ENCODE measurements around the gene TACC2.
"Not testable (repeated sequence)": the region's sequence is repeated elsewhere in the genome, so short reads cannot be mapped to it uniquely, and the experiment has no call there.

TACC2 gene

GRCh38 chr10:122057841-122058413 lies 69.0 kb downstream of the TACC2 start:
- no peak for DNase-seq (ENCODE audit: low read depth in 2 of 2)

- no peak for DNase-seq (ENCODE audit: low read depth in 2 of 2)
These were observed 71.3 kb downstream of the TACC2 start for GRCh38 chr10:122060250-122060649.

DNA sequence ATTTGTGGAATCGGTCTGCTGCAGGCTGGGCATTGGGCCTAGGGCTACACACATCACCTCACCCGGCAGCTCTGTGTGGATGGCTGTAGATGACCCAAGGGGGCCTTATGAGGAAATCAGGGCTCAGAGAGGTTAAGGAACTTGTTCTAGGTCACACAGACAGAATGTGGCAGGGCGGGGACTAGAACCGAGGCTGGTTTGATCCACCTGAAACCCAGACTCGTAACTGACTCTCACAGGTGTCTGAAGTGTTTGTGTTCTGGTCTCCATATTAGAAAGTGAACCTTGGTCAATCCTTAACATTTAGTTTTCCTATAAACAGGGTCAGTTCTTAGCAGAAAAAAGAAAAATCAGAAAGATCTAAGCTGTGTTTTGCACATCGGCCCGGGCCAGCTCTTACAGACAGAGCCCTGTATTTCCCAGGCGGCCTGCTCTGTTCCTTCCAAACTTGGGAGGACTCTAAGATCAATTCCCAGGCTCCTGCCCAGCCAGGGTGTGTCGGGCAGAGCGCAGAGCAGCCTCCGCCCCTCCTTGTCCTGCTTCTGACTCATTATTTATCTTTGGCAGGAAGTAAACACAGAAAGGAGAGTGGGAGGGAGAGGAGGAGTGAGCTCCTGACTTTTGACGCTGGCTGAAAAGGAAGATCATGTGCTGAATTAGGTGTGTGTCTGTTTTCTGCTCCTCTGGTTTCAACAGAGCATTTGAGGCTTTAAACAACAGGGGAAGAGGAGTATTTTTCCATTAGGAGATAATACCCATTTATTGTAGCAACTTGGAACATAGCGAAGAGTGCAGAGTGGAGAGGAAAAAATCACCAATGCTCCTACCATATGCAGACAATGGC lies 74.1 kb downstream of the TACC2 start:
- no peak for DNase-seq (ENCODE audit: low read depth in 2 of 2)

- DNase-seq (ENCODE audit: low read depth in 2 of 2), result not testable (repeated sequence)
These were observed 77.5 kb downstream of the TACC2 start for GRCh38 chr10:122066337-122066939.

GRCh38 chr10:122068844-122069243 lies 79.9 kb downstream of the TACC2 start:
- DNase-seq (ENCODE audit: low read depth in 2 of 2), result no peak

DNA sequence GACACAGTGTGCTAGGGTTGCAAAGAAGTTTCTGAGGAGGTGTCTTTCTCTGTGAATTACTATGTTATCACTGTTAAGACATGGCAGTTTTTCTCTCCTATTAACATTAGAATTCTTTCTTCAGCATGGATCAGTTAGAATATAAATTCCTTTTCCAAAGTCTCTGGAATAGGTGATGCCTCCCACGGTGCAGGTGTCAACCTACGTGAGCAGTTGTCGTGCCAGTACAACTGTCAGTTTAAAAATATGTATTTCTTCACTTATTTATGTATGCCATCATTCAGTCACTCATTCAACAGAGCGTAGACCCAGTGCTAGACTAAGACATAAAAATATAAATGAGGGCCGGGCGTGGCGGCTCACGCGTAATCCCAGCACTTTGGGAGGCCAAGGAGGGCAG lies 83.5 kb downstream of the TACC2 start:
- no peak for DNase-seq (ENCODE audit: low read depth in 2 of 2)

DNA sequence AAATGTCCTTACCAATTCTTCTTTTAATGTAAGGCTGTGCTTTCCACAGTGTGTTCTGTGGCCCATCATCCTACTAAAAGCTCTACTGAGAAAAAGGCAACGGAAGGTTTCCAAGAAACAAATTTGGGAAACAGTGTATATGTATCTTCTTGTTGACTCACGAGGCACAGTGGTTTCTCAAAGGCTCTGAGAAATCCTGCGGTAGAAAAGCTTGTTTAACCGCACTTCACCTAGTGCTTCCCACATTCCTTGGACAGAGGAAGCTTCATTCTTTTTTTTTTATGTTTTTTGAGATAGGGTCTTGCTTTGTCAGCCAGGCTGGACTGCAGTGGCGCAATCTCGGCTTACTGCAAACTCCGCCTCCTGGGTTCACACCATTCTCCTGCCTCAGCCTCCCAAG lies 84.5 kb downstream of the TACC2 start:
- DNase-seq (ENCODE audit: low read depth in 2 of 2), result no peak

DNA sequence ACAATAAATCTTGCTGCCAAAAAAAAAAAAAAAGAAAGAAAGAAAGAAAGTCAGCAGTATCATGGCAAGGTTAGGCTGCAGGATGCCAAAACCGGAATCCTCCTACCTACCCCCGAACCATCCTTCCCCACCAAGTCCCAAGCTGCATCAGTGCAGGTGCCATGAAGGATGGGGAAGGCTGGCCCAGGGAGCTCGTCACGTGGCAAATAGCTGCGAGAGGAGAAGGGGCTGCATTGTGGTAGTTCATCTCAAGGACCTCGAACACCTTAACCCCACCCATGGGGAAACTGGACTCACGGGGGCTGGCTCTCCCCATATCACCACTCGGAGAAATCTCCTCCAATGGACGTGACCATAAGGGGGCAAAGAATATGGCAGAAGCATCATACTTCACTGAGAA lies 86.2 kb downstream of the TACC2 start:
- DNase-seq (ENCODE audit: low read depth in 2 of 2), result no peak

GRCh38 chr10:122075876-122076275 lies 86.9 kb downstream of the TACC2 start:
- DNase-seq (ENCODE audit: low read depth in 2 of 2), result not testable (repeated sequence)

DNA sequence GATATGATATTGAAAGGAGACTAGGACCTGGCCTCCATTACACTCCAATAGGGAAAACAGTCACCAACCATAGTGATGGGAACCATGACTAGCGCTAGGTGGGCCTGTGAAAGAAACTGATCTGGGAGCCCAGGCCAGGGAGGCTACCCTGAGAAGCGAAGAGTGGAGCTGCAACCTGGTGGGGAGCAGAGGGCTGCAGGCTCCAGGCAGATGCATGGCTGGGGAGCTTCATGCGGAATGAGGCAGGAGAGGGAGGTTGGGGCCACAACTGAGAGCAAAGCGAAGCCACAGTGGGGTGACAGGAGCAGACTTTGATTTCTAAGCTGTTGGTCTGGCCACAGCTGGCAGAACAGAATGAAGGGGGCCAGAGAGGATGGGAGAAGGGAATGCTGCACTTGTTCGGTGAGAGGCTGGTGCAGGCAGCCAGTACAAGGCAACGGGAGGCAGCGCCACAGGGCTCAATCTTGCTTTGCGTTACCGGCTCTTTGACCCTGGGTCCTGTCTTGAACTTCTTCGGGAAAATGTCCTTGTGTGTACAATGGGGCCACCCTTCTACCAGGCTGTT lies 88.4 kb downstream of the TACC2 start:
- no peak for DNase-seq (ENCODE audit: low read depth in 2 of 2)

DNA sequence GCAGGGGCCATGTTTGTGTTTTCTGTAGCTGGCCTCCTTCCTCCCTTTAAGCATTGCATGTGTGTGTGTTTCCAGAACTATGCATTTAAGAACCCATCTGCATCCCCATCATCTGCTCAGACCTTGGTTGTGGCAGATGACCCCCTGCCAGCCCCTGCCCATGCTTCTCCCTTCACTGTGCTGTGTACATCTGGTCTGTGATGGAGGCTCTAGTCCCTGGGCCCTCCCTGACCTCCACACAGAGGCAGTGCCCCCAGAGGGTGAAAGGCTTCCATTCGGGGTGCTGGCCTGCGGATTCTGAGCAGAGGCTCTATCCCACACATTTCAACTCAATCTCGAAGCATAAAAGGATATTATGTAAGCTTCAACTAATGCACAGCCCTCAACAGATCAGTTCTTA lies 89.4 kb downstream of the TACC2 start:
- no peak for DNase-seq (ENCODE audit: low read depth in 2 of 2)

DNA sequence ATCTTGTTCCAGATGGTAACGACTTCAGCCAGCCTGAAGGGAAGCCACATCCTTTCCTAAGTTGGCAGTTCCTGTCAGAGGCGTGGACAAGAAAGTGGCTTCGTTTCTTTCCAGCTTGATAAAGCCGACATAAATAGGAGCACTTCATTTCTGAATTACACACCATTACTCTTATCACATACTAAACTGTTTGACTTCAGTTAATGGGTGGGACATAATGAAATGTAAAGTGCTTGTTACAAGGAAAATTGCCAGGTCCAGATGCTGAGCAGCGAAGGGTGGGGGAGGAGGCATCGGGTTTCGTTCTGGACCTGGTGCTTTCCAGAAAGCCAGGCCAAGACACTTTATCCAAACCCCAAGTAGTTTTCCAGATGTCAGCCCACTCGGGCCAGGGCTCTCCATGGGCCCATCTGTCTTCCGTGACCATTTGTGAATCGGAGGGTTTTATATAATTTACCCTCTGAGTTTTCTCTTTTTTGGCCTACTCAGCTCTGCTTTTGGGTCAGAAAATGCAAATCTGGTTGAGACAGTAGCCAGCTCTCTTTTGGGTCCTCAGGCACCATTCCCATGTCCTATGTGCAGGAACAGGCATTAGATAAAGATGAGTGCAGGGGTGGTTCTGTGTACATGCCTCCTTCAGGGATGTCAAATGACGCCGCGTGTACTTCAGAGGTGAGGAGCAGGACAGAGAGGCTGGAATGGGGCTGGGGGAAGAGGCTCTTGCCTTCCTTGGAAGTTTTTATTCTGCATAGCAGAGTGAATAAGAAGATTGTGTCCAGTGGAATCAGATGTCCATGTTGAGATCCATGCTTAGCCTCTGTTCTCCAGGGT lies 90.2 kb downstream of the TACC2 start:
- DNase-seq (ENCODE audit: low read depth in 2 of 2), result no peak

DNA sequence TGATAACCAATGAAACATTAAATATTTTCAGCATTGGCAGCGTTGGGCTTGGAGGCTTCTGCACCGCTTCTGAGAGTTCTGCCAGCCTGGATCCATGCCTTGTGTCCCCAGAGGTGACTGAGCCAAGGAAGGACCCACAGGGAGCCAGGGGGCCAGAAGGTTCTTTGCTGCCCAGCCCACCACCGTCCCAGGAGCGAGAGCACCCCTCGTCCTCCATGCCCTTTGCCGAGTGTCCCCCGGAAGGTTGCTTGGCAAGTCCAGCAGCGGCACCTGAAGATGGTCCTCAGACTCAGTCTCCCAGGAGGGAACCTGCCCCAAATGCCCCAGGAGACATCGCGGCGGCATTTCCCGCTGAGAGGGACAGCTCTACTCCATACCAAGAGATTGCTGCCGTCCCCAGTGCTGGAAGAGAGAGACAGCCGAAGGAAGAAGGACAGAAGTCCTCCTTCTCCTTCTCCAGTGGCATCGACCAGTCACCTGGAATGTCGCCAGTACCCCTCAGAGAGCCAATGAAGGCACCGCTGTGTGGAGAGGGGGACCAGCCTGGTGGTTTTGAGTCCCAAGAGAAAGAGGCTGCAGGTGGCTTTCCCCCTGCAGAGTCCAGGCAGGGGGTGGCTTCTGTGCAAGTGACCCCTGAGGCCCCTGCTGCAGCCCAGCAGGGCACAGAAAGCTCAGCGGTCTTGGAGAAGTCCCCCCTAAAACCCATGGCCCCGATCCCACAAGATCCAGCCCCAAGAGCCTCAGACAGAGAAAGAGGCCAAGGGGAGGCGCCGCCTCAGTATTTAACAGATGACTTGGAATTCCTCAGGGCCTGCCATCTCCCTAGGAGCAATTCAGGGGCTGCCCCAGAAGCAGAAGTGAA lies 93.9 kb downstream of the TACC2 start:
- no peak for DNase-seq (ENCODE audit: low read depth in 2 of 2)

- DNase-seq (ENCODE audit: low read depth in 2 of 2), result no peak
These were observed 94.6 kb downstream of the TACC2 start for GRCh38 chr10:122083478-122084025.

DNA sequence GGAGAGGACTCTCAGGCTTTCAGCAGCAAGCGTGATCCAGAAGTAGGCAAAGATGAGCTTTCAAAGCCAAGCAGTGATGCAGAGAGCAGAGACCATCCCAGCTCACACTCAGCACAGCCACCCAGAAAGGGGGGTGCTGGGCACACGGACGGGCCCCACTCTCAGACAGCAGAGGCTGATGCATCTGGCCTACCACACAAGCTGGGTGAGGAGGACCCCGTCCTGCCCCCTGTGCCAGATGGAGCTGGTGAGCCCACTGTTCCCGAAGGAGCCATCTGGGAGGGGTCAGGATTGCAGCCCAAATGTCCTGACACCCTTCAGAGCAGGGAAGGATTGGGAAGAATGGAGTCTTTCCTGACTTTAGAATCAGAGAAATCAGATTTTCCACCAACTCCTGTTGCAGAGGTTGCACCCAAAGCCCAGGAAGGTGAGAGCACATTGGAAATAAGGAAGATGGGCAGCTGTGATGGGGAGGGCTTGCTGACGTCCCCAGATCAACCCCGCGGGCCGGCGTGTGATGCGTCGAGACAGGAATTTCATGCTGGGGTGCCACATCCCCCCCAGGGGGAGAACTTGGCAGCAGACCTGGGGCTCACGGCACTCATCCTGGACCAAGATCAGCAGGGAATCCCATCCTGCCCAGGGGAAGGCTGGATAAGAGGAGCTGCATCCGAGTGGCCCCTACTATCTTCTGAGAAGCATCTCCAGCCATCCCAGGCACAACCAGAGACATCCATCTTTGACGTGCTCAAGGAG lies 95.5 kb downstream of the TACC2 start:
- no peak for DNase-seq (ENCODE audit: low read depth in 2 of 2)

GRCh38 chr10:122085423-122085911 lies 96.5 kb downstream of the TACC2 start:
- no peak for DNase-seq (ENCODE audit: low read depth in 2 of 2)

- DNase-seq (ENCODE audit: low read depth in 2 of 2), result no peak
These were observed 97.7 kb downstream of the TACC2 start for GRCh38 chr10:122086416-122087240.

DNA sequence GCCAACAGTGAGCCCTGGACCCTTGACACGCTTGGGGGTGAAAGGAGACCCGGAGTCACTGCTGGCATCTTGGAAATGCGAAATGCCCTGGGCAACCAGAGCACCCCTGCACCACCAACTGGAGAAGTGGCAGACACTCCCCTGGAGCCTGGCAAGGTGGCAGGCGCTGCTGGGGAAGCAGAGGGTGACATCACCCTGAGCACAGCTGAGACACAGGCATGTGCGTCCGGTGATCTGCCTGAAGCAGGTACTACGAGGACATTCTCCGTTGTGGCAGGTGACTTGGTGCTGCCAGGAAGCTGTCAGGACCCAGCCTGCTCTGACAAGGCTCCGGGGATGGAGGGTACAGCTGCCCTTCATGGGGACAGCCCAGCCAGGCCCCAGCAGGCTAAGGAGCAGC lies 98.5 kb downstream of the TACC2 start:
- DNase-seq (ENCODE audit: low read depth in 2 of 2), result no peak

All from stimulated activated CD8-positive, alpha-beta memory T cell treated with anti-CD3 and anti-CD28 coated beads, Interleukin-15, amount 100 ng/mL, for 4 hours (primary cell).